Tongue (tissue), 2 donors: ENCODE measurements around the gene CRB3. TPM values are rescaled to one million over a fixed set of nuclear protein-coding genes. Genes with fewer than 3 reads are reported as not detected.

ENCODE experiments used
- DNase-seq: peaks from one replicate; pipeline ENCODE4 v3.0.0-alpha.2; 2015
- total RNA-seq: library from RNA; depleted of rRNA; stranded (reverse); fragments of >200 nt; gene quantifications from one replicate; pipeline ENCODE4 v1.2.3, GENCODE V29; 2014

Gene CRB3
- total RNA-seq, 1 donor from 2014 or later, result 2.7 TPM

- DNase-seq, result no peak
Observed at GRCh38 chr19:6466526-6467248, 2.6 kb downstream of the CRB3 start.

GRCh38 chr19:6467384-6467783, 3.3 kb downstream of the CRB3 start:
- no peak for DNase-seq

GRCh38 chr19:6470173-6470572, 6.1 kb downstream of the CRB3 start:
- no peak for DNase-seq

- no peak for DNase-seq
Observed at GRCh38 chr19:6471076-6471475, 7.0 kb downstream of the CRB3 start.

- no peak for DNase-seq
Observed at GRCh38 chr19:6472713-6473112, 8.6 kb downstream of the CRB3 start.

- no peak for DNase-seq
Observed at GRCh38 chr19:6473647-6474046, 9.6 kb downstream of the CRB3 start.

GRCh38 chr19:6475321-6476108, 11.4 kb downstream of the CRB3 start:
- DNase-seq, result no peak

- peak; percentile 47 for DNase-seq
Observed at GRCh38 chr19:6476155-6476895, 12.3 kb downstream of the CRB3 start.

GRCh38 chr19:6476896-6477431, 12.9 kb downstream of the CRB3 start:
- DNase-seq, result no peak

- DNase-seq, result no peak
Observed at GRCh38 chr19:6478815-6479214, 14.7 kb downstream of the CRB3 start.

GRCh38 chr19:6479836-6480398, 15.8 kb downstream of the CRB3 start:
- no peak for DNase-seq

GRCh38 chr19:6480848-6481415, 16.9 kb downstream of the CRB3 start:
- no peak for DNase-seq

- DNase-seq, result no peak
Observed at GRCh38 chr19:6481541-6482342, 17.7 kb downstream of the CRB3 start, which contains the start of gene DENND1C. DENND1C (minus strand) TSS chr19:6481787; CDS start chr19:6481695, 92 bp downstream.

GRCh38 chr19:6482343-6482686, 18.2 kb downstream of the CRB3 start:
- no peak for DNase-seq

GRCh38 chr19:6483235-6483634, 19.2 kb downstream of the CRB3 start:
- DNase-seq, result no peak

- DNase-seq, result no peak
Observed at GRCh38 chr19:6484230-6484629, 20.2 kb downstream of the CRB3 start.

- no peak for DNase-seq
Observed at GRCh38 chr19:6484831-6485230, 20.8 kb downstream of the CRB3 start.

GRCh38 chr19:6489278-6490061, 25.4 kb downstream of the CRB3 start:
- no peak for DNase-seq

- no peak for DNase-seq
Observed at GRCh38 chr19:6490134-6490533, 26.1 kb downstream of the CRB3 start.
